Pancreas (tissue), 10 donors: ENCODE measurements around the gene SLC16A4. TPM values are rescaled to one million over a fixed set of nuclear protein-coding genes. Genes with fewer than 3 reads are reported as not detected.
A peak's percentile ranks its signal among the peaks of the same experiment; 100 is the strongest.

Experiments
- ATAC-seq, 4 donors: fragments of 200-7000 bp; cut with Tn5 transposase; one replicate each; pipeline versions ENCODE4 v1.8.0 to v1.9.1; 2020; ENCODE audit warnings: mild to moderate bottlenecking in 4 of 4, moderate library complexity in 4 of 4
- DNase-seq, 6 donors: peaks; one replicate each; pipeline ENCODE4 v3.0.0-alpha.2; 2020
- FAIRE-seq: peaks from 2 replicates; lab custom pipeline; 2012; peaks lifted over from hg19 to GRCh38; lab: Jason Lieb, UNC
- H3K27ac ChIP-seq, 4 donors: fragments of 200-600 bp; sonication (generic); 1 replicate in 3 of 4; 2 replicates in 1 of 4; pipeline versions ENCODE4 v1.5.0 to v1.8.0; 2020
- H3K27me3 ChIP-seq, 4 donors: fragments of 200-600 bp; one replicate each; pipeline ENCODE4 v1.8.0; 2021
- H3K36me3 ChIP-seq, 3 donors: fragments of 200-600 bp; sonication (generic) in 1 of 3; one replicate each; pipeline versions ENCODE4 v1.5.0 to v1.8.0; 2020 to 2021
- H3K4me1 ChIP-seq, 3 donors: fragments of 200-600 bp; one replicate each; pipeline ENCODE4 v1.8.0; 2021
- H3K4me3 ChIP-seq, 4 donors: fragments of 200-600 bp; sonication (generic) in 2 of 4; one replicate each; pipeline versions ENCODE4 v1.5.0 to v1.8.0; 2020 to 2021
- H3K9me3 ChIP-seq, 4 donors: fragments of 200-600 bp; one replicate each; pipeline ENCODE4 v1.8.0; 2021
- CTCF ChIP-seq, 4 donors: fragments of 200-600 bp; sonication (generic) in 3 of 4; IDR thresholded peaks; one replicate each; pipeline versions ENCODE4 v1.5.0 to v1.8.0; 2021; ENCODE audit warnings: antibody characterized with exemption in 4 of 4
- WGBS, 2 donors: extraction: QIAGEN DNeasy Blood & Tissue Kit; methylation state at CpG; one replicate each; pipeline ENCODE4 v1.1.7; 2013; 5-methylcytosine and 5-hydroxymethylcytosine counted together
- intact Hi-C, 3 donors: fragments of 100-400 bp; cut with DNase I; formaldehyde crosslinking; loops; one replicate each; pipeline versions ENCODE4 v1.11.1 to v1.14.2; 2022
- polyA plus RNA-seq, 2 donors: library from polyadenylated mRNA; stranded (reverse); fragments of 200-250 nt; gene quantifications; one replicate each; pipeline ENCODE4 v1.2.3, GENCODE V29; 2013
- total RNA-seq, 6 donors: library from RNA; stranded (reverse); fragmentation: NEBNext Ultra II Directional in 4 of 6; extraction: Animal tissue kit (Norgen Biotek cat#: 25700) in 4 of 6; gene quantifications; one replicate each; pipeline versions ENCODE4 v1.2.1 to v1.2.4, GENCODE V29; 2021 to 2023
- donor health status: healthy with polysubstance abuse.
- donor health status: DM: no; HTN: no; CAD: no; lungs with moderate emphysema.
- donor health status: DM: no; HTN: no; CAD: no.
- donor health status: control.
- donor health status: control.
- donor health status: Bipolar disorder and iron deficiency.
- donor health status: DM: yes; HTN: yes; CAD: no.
- donor health status: DM: no; HTN: no; CAD: no.
- donor health status: DM: no; HTN: no; CAD: no.
- donor health status: DM: yes; HTN: yes; CAD: no.

SLC16A4 gene
- total and polyA plus RNA-seq, 8 donors = 0.32 to 1.8 (median 0.52) TPM

GRCh38 chr1:110383251-110383990, 7.4 kb downstream of the SLC16A4 start:
- DNase-seq (no peak), ATAC-seq (no peak), FAIRE-seq (no peak)
- Histone ChIP-seq H3K36me3 (no peaks in the 10 kb centered on the region), H3K27me3 (no peaks in the 10 kb centered on the region), H3K4me3 (no peak overlapping the region), H3K9me3 (no peaks in the 10 kb centered on the region), H3K4me1 (no peaks in the 10 kb centered on the region), H3K27ac (no peak overlapping the region)
- 75 to 79% methylated on average over 5 of the region's 5 CpGs for WGBS, 2 donors
- intact Hi-C loops = no loop called here
- no peak for TF ChIP-seq CTCF (IDR thresholded peaks at IDR 0.05)

DNA sequence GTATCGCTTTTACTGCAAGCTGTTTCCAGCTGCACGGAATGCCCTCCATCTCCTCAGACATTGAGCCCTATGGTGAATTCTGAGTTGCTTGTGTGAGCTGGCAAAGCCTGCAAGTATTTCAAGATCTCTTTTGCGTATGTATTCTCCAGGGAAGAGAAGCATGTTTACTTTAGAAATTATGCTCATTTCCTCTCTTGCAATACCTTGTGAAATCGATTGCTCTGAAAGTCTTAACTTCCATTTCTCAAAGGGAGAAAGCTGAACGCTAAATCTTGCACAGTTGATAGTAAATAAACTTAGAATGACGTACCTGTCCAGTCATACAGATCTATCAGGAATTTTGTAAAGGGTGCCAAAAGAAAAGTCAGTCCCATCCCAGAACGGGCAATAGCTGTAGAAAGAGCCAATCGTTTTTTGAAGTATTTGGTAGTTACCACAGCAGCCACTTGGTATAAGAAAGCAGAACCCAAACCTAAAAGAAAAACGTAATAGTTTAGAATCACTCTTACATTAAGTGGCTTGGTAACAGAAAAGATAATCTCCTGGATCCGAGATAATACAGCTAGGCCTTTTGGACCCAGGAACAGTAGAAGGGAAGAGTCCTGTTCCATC, 10.0 kb downstream of the SLC16A4 start:
- DNase-seq (no peak), FAIRE-seq (no peak), ATAC-seq (no peak)
- Histone ChIP-seq H3K4me3 (no peak overlapping the region), H3K9me3 (no peaks in the 10 kb centered on the region), H3K27me3 (no peaks in the 10 kb centered on the region), H3K36me3 (peaks cover 0 to 5% (median 0%) of the 10 kb centered on the region in 3 donors), H3K4me1 (no peaks in the 10 kb centered on the region), H3K27ac (no peak overlapping the region)
- intact Hi-C loops = no loop called here
- WGBS, 2 donors = 83% methylated on average over 10 of the region's 10 CpGs
- no peak for TF ChIP-seq CTCF (IDR thresholded peaks at IDR 0.05)

- Histone ChIP-seq H3K9me3 (no peaks in the 10 kb centered on the region), H3K4me1 (no peaks in the 10 kb centered on the region), H3K4me3 (no peak overlapping the region), H3K36me3 (peaks cover 0 to 5% (median 5%) of the 10 kb centered on the region in 3 donors), H3K27me3 (no peaks in the 10 kb centered on the region), H3K27ac (no peak overlapping the region)
- FAIRE-seq = no peak
- no peak for ATAC-seq
- no peak for TF ChIP-seq CTCF (IDR thresholded peaks at IDR 0.05)
- 97 to 100% methylated on average over 1 of the region's 1 CpG for WGBS, 2 donors
- intact Hi-C loops = no loop called here
- no peak for DNase-seq
Observed at GRCh38 chr1:110375490-110375889, 15.3 kb downstream of the SLC16A4 start.

- intact Hi-C loops = no loop called here
- FAIRE-seq = no peak
Observed at GRCh38 chr1:110370827-110371226, 20.0 kb downstream of the SLC16A4 start.

More at GRCh38 chr1:110370827-110371226, 20.0 kb downstream of the SLC16A4 start:
- Histone ChIP-seq H3K36me3 (peaks cover 0 to 5% (median 0%) of the 10 kb centered on the region in 3 donors), H3K27ac (no peak overlapping the region), H3K9me3 (no peaks in the 10 kb centered on the region), H3K4me3 (no peak overlapping the region), H3K27me3 (no peaks in the 10 kb centered on the region), H3K4me1 (no peaks in the 10 kb centered on the region)
- no peak for DNase-seq
- 18 to 22% methylated on average over 1 of the region's 1 CpG for WGBS, 2 donors
- ATAC-seq = peak; percentile 52 to 58 (median 54)
- TF ChIP-seq CTCF (IDR thresholded peaks at IDR 0.05) = no peak
